H4 (cell line): ENCODE results near the gene UBTD2. TPM values are rescaled to one million over a fixed set of nuclear protein-coding genes. Genes with fewer than 3 reads are reported as not detected.
"Not testable (repeated sequence)": the region's sequence is repeated elsewhere in the genome, so short reads cannot be mapped to it uniquely, and the experiment has no call there.

Experiments
- DNase-seq: peaks from one replicate; pipeline ENCODE4 v3.0.0-alpha.2; 2015; ENCODE audit warnings: low spot score
- total RNA-seq: library from RNA; depleted of rRNA; stranded (reverse); fragments of >200 nt; shearing (Covaris generic); gene quantifications from 2 replicates; pipeline ENCODE4 v1.2.3, GENCODE V29; 2014; rRNA removed

UBTD2 gene, protein sequence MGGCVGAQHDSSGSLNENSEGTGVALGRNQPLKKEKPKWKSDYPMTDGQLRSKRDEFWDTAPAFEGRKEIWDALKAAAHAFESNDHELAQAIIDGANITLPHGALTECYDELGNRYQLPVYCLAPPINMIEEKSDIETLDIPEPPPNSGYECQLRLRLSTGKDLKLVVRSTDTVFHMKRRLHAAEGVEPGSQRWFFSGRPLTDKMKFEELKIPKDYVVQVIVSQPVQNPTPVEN
- total RNA-seq: 34.6 and 34.8 TPM in 2 replicates

DNA sequence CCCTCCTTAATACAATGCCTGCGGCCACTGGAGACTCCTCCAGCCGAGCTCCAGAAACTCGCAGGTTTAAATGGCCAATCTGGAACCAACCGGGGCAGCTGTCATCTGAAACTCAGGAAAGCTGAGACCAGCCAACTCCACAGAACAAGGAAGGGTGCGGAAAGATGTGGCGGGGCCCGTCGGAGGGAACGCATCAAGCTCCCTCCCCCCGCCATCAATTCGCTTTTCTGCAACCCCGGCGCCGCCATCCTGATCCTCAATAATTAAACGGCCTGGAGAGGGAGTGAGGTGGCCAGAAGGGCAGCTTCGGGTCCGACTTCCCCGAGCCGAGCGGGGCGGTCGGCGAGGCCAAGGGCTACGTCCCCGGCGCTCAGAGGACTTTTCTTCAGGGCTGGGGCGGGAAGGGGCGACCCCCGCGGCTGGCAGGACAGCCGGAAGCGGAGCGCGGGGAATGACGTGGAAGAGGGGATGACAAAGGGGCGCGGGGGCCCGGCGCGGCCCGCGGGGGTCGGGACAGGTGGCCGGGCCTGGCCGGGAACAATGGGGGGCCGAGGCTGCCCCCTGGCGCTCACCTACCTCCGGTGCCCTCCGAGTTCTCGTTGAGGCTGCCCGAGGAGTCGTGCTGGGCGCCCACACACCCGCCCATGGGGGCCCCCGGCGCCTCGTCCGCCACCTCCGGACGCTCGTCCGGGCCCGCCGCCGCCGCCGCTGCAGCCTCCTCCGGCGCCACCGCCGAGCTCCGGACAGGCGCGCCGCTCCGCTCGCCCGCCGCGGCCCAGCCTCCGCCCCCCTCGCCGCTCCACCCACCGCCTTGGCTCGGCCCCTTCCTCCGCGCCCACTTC is at the start of gene UBTD2:
Gene UBTD2, minus strand, starts transcription at position 745 of the 842 bp plus-strand sequence. Its CDS starts 99 bp downstream, at position 646.
- peak; percentile 64 for DNase-seq

DNA sequence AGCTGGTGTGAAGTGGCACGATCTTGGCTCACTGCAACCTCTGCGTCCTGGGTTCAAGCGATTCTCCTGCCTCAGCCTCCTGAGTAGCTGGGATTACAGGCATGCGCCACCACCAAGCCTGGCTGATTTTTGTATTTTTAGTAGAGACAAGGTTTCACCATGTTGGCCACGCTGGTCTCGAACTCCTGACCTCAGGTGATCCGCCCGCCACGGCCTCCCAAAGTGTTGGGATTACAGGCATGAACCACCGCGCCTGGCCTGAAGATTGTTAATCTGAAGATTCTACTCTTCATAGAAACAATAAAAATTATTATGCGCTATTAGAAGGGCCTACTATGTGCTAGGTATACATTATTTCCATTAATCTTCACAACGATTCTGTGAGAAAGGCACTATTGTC is 43.3 kb upstream of the UBTD2 start:
- not testable (repeated sequence) for DNase-seq

DNA sequence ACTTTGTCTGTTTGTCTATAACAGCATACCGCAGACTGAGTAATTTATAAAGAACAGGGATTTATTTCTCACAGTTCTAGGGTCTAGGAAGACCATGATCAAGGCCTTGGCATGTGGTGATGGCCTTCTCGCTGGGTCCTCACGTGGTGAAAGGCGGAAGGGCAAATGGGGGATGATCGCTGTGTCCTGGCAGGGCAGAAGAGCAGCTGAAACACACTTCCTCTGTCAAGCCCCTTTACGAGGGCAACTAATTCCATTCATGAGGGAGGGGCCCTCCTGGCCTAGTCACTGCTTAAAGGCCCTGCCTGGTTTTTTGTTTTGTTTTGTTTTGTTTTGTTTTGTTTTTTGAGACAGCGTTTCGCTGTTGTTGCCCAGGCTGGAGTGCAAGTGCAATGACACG is 41.9 kb upstream of the UBTD2 start:
- no peak for DNase-seq

DNA sequence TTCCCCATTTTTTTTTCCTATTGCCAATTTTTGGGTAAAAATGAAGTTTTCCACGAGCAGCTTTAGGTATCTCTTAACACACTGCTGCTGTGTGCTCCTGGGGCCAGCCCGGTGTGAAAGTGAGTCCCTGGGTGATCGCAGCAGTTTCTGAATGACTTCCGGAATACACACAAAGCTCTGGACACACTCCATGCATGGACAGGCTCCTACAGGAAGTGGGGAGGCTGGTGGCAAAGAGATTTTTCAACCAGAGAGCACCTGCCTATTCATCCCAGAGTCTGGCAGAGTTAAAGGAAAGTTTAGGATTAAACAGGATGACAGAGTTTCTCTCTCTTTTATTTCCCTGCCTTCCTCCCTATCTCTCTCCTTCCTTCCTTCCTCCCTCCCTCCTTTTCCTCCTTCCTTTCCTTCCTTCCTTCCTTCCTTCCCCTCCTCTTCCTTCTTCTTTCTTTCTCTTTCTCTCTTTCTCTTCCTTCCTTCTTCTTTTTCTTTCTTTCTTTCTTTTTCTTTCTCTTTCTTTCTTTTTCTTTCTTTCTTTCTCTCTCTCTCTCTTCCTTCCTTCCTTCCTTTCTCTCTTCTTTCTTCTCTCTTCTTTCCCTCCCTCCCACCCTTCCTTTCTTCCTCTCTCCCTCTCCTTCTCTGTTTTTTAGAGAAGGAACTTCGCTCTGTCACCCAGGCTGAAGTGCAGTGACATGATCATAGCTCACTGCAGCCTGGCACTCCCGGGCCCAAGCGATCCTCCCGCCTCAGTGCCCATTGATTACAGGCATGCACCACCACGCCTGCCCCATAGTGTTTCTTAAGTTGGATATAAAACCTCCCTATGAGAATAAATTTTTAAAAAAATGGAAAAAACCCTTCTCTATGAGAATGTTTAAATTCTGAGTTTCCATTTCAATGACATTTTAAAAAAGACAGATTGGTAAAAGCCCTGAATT is 38.7 kb upstream of the UBTD2 start:
- DNase-seq: no peak

DNA sequence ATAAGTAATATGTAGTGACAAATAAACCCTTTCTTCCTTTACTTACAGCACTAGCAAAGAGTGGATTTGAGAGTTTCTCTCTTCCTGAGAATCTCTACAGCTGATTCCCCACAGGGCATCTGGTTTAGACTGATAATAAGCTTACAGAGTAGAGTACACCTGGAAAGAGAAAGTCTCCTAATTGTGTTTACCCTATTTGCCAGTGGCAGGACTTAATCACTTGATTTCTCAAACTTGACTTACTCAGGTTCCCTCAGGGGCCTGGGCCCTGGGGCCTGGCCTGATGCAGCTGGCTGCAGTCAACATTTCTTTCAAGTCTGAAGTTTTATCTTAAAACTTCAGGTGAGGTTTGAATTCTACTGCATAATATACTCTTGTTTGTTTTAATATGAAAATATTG is 38.0 kb upstream of the UBTD2 start:
- no peak for DNase-seq

DNA sequence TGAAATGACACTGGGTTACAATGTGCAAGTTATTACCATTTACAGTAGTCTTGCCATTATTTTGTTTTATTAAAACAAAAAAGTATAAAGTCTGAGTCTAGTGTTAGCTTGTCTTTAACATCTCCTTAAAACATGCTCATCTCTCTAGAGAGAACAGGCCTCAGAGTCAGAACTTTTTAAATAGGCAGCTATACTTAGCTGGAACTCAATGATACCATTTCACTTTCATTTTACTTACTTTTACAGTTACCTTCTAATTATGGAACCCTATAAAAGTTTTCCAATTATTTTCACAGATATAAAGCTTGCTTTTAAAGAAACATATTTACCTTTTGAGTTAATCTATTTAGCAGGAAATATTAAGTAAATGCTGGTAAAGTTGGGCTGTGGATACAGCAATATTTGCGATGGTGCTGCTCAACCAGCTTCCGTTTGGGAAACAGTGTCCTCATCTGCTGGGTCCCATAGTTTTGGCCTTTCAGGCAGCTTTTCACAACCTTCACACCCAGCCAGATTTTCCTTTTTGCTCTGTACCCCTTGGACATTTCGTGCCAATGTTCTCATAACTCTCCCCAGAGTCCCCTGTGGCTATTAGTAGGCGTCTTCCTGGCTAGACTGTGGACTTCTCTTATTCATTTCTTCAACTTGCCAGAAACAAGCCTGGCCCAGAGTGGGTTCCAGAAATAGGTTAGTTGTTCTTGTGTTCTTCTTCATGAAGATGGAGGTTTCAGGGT is 36.3 kb upstream of the UBTD2 start:
- DNase-seq: no peak

DNA sequence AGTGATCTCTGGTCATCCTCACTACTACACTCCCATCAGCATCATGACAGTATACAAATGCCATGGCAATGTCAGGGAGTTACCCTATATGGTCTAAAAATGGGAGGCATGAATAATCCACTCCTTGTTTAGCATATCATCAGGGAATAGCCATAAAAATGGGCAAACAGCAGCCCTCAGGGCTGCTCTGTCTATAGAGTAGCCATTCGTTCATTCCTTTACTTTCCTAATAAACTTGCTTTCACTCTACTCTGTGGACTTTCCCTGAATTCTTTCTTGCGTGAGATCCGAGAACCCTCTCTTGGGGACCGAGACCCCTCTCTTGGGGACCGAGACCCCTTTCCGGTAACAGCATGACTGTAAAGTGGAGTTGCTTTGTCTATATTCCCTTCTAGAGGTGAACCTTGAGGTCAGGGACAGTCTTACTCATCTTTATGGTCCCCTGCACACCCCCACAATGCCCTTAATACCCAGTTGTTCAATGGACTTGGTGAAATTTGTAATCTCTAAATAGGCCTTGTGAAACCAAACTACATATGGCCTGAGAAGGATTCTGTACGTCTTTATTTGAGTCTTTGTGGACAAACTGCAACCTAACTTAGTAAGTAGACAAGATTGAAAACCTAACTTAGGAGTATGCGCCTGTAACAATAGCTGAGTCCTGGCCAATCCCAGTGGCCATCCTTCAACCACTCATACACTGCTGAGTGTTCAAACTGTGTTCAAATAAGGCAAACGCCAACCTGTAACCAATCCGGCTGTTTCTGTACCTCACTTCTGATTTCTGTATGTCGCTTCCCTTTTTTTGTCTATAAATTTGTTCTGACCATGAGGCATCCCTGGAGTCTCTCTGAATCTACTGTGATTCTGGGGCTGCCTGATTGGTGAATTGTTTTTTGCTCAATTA is 32.3 kb upstream of the UBTD2 start:
- no peak for DNase-seq

DNA sequence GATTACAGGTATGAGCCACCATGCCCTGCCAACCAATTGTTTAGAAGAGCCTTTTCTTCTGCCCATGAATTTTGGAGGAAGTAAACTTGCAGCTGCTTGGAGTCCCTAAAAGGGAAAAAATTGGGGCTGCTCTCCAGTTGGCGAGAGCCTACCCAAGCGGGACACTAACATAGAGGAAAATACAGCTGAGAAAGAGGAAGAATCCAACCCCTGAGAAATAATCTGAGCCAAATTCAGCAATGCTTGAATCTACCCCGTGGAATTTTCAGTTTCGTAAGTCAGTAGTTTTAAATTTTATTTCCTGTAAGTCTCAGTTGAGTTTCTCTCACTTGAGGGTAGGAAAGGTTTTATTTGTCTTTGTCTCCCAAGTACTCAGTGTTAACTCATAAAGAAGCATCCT is 30.4 kb upstream of the UBTD2 start:
- no peak for DNase-seq

DNA sequence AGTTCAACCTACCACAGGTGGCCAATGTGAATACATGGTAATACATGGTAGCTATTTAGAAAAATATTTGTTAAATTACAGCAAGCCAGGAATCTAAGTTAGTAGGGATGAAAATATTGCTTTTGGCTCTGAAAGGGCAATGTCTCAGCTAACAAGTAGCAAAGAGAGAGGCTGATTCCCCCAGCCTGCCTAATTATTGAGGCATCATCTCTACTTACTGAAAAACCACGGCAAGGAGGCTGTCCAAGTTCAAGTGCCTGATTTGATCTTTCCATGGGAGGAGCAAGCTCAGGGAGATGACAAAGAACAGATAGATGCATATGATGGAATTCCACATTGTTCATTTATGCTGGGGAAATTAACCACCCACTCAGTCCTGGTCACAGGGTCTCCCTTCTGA is 28.7 kb upstream of the UBTD2 start:
- DNase-seq: no peak

DNA sequence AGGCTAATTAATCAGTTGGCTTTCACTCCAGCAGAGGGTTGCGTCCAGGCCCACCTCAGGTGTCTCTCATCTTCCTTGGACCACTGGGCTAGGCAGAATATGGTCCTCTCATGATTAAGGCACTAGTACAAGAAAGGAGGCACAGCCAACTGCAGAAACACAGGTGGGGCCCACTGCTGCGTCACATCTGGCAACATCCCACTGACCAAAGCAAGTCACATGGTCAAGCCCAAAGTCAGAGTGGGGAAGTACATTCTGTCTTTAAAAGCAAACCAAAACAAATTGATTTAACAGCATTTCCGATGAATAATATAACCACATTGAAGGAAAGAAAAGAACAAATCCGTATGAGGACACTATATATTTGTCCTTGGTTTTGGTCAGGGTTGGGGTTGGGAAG is 28.0 kb upstream of the UBTD2 start:
- DNase-seq: no peak

DNA sequence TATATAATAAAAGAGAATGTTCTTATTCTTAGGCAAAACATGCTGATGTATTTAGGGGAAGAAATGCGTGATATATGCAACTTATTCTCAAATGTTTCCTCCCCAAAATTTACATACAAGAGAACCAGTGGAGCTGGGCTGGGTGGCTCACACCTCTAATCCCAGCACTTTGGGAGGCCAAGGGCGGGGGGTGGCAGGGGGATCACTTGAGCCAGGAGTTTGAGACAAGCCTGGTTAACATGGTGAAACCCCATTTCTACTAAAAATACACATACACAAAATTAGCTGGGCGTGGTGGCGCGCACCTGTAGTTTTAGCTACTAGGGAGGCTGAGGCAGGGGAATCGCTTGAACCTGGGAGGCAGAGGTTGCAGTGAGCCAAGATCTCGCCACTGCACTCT is 27.5 kb upstream of the UBTD2 start:
- DNase-seq: no peak

DNA sequence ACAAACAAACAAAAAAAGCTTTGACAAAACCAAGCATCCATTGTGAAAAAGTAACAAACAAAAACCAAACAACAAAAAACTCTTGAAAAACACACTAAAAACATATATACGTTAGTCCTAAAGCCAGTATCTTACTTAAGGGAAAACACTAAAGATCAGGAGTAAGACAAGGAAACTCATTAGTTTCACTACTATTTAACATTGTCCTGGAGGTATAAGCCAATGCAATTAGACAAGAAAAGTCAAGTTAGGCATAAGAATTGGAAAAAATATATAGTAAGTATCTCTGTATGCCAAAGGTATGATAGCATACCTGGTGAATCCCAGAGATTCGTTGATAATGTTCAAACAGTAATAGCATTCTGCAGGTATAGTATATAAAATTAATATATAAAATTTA is 21.8 kb upstream of the UBTD2 start:
- DNase-seq: no peak

DNA sequence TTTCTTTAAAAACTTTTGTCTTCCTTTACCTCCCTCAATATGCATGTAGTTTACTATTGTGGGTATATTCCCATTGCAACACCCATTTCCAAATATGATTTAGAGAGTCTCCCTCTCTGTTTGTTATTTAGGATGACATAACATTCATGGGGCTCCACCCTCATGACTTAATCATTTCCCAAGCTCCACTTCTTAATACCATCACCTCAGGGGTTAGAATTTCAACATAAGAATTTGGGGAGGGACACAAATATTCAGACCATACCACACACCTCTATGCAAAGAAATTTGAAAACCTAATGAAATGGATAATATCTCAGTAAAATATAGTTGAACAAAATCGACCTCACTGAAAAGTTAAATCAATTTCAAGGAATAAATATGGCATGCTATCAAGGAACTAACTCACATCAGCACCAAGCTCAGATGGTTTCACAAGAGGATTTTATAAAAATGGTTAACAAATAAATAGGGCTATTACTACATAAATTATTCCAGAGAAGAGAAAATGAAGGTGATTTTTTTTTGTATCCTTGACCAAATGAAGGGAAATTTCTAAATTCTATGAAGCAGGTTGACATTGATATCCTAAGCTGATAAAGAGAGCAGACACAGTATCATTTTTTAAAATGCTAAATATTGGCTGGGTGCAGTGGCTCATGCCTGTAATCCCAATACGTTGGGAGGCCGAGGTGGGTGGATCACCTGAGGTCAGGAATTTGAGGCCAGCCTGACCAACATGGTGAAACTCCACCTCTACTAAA is 20.2 kb upstream of the UBTD2 start:
- DNase-seq: no peak

DNA sequence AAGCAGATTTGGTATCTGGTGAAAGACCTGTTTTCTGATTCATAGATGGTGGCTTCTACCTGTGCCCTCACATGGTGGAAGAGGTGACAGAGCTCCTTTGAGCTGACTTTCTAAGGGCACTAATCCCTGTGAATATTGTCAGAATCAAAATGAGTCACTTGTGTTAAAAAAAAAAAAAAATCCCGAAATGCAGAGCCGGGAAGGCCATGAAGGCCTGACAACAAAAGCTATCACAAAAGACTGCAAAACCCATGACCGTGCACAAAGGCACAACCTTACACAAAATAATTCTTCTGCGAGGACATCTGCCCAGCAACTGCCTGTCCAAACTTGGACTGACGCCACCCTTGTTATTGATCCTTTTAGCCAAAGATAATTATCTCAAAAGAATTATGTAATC is 19.6 kb upstream of the UBTD2 start:
- DNase-seq: no peak

DNA sequence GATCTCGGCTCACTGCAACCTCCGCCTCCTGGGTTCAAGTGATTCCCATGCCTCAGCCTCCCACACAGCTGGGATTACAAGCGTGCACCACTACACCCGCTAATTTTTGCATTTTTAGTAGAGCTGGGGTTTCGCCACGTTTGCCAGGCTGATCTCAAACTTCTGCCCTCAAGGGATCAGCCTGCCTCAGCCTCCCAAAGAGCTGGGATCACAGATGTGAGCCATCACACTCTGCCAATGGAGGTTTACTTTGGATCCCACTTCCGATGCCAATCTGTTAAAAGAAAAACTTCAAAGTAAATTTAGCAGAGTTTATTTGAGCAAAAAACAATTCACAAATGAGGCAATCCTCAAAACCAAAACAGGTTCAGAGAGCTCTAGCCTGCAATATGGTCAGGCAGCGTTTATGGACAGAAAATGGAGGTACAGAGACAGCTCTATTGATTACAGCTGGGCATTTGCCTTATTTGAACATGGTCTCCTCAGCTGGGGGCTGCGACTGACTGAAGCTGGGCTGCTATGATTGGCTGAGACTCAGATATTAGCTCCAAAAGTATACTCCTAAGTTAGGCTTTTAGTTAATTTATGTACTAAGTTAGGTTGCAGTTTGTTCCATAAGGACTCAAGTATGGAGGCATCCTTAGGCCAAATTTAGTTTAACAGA is 18.6 kb upstream of the UBTD2 start:
- DNase-seq: no peak

DNA sequence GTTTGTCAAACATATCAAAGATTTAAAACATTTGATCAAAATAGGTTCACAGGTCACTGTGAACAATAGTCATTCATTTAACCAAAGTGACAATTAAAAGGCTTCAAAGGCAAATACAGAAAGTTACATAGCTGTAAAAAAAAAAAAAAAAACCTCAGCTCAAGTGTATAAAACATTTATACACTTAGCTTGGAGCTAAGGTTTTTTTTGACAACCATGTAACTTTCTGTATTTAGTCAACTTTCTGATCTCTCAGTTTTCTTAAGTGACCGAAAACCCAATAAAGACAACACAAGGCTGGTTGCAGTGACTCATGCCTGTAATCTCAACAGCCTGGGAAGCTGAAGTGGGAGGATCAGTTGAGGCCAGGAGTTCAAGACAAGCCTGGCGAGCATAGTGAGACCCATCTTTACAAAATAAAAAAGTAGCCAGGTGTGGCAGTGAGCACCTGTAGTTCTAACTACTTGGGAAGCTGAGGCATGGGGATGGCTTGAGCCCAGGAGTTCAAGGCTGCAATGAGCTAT is 16.4 kb upstream of the UBTD2 start:
- peak; percentile 51 for DNase-seq

DNA sequence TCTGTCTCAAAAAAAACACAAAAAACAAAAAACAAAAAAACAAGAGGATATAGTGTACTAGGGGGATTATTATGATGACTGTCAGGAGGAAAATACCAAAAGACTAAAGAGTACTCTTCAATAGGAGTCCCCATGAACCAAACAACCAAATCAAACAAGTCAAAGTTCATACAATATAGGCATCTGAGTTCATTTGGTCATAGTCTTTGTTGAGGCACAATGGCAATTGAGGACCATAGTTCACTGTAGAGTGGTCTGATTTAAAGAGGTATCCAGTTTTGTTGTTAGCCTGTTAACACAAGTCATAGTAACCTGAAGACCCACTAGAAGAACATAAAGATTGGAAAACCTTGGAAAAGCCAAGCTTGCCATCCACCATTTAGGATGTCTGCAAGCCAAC is 11.3 kb upstream of the UBTD2 start:
- DNase-seq: no peak

DNA sequence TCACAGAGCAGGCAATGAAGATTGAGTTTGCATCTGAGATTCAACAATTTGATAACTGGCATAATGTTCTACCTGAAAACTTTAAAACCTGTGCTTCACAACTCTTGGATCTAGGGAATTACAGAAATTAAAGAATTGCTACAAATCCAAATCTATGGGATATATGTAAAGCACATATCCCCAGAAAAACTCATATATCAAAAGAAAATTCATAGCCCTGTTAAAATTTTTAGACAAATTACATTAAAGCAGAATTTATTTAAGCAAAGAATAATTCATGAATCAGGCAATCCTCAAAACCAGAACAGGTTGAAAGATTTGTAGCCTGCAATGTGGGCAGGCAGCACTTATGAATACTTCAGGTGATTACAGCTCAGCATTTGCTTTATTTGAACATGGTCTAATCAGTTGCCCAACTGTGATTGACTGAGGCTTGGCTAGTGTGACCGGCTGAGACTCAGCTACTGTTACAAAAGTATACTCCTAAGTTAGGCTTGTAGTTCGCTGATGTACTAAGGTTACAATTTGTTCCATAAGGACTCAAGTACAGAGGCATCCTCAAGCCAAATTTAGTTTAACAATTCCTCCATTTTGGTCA is 10.3 kb upstream of the UBTD2 start:
- DNase-seq: no peak
